Muscle of arm (tissue), 12 donors: ENCODE results near the gene CCDC106. TPM values are rescaled to one million over a fixed set of nuclear protein-coding genes. Genes with fewer than 3 reads are reported as not detected.

Experiments used
- DNase-seq: peaks from one replicate; pipeline ENCODE4 v3.0.0-alpha.2; 2013
- polyA plus RNA-seq, 12 donors: library from polyadenylated mRNA; unstranded; fragments of 120-200 nt; gene quantifications; one replicate each; pipeline ENCODE4 v1.2.1, GENCODE V29; 2013; ENCODE audit not compliant: insufficient read length in 12 of 12

The CCDC106 gene
- polyA plus RNA-seq, 12 donors, result 10.1 to 17.1 (median 11.7) TPM; not detected in 1

GRCh38 chr19:55667958-55668357 is 19.9 kb downstream of the CCDC106 start:
- no peak for DNase-seq

- no peak for DNase-seq
Measured at GRCh38 chr19:55668603-55669348, 20.8 kb downstream of the CCDC106 start.

- no peak for DNase-seq
Measured at GRCh38 chr19:55669418-55670279, 21.6 kb downstream of the CCDC106 start.

GRCh38 chr19:55670280-55671053 is 22.5 kb downstream of the CCDC106 start:
- no peak for DNase-seq

- no peak for DNase-seq
Measured at GRCh38 chr19:55671054-55671378, 23.0 kb downstream of the CCDC106 start.

- no peak for DNase-seq
Measured at GRCh38 chr19:55672418-55672817, 24.4 kb downstream of the CCDC106 start.

GRCh38 chr19:55673465-55673864 is 25.5 kb downstream of the CCDC106 start:
- no peak for DNase-seq

- DNase-seq, result no peak
Measured at GRCh38 chr19:55673889-55674288, 25.9 kb downstream of the CCDC106 start.

GRCh38 chr19:55674459-55674840 is 26.4 kb downstream of the CCDC106 start:
- no peak for DNase-seq

- peak; percentile 95 for DNase-seq
Measured at GRCh38 chr19:55674841-55675660, 27.0 kb downstream of the CCDC106 start, which contains the start of gene EPN1. Gene EPN1 (plus strand): TSS chr19:55675226. CDS start chr19:55678628, 3,402 bp downstream.

- no peak for DNase-seq
Measured at GRCh38 chr19:55675661-55676354, 27.8 kb downstream of the CCDC106 start.

- DNase-seq, result no peak
Measured at GRCh38 chr19:55676383-55676782, 28.4 kb downstream of the CCDC106 start.

- DNase-seq, result no peak
Measured at GRCh38 chr19:55676889-55677505, 29.0 kb downstream of the CCDC106 start.

GRCh38 chr19:55677572-55678028 is 29.6 kb downstream of the CCDC106 start:
- DNase-seq, result no peak

- peak; percentile 17 for DNase-seq
Measured at GRCh38 chr19:55678121-55678671, 30.2 kb downstream of the CCDC106 start.

- no peak for DNase-seq
Measured at GRCh38 chr19:55679343-55680257, 31.6 kb downstream of the CCDC106 start.

- no peak for DNase-seq
Measured at GRCh38 chr19:55680339-55681130, 32.5 kb downstream of the CCDC106 start.
